HPDE6-E6E7 (cell line): Measurements from ENCODE around the gene PEBP1.
A peak's percentile ranks its signal among the peaks of the same experiment; 100 is the strongest.
"Not testable (repeated sequence)": the region's sequence is repeated elsewhere in the genome, so short reads cannot be mapped to it uniquely, and the experiment has no call there.

Experiments
- DNase-seq: peaks from one replicate; pipeline ENCODE4 v3.0.0; 2011; ENCODE audit warnings: missing footprints; ENCODE audit errors: extremely low spot score

The PEBP1 gene

DNA sequence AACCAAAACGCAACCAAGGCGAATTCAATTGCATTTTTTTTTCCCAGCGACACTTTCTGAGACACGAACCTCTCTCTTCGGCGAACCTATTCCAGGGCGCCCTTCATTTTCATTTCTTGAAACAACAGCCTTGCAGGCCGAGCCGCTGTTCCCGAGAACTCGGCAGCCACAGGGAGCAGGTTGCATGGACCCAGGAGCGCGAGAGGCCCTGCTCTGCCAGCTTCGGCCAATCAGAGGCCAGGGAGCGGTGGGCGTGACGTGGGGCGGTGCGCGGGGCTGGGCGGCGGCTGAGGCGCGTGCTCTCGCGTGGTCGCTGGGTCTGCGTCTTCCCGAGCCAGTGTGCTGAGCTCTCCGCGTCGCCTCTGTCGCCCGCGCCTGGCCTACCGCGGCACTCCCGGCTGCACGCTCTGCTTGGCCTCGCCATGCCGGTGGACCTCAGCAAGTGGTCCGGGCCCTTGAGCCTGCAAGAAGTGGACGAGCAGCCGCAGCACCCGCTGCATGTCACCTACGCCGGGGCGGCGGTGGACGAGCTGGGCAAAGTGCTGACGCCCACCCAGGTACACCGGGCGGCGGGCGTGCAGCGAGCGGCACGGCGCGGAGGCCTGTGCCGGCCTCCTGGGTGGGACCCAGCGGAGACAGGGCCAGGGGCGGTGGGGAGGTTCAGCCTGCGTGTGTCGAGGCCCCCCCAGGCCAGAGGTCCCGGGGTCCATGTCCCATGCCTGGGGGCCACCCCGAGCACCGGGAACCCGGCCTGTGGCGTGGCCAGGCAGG lies at the start of gene PEBP1:
Gene PEBP1, plus strand, starts transcription at position 337 of the 771 bp plus-strand sequence. Its CDS starts 86 bp downstream, at position 423.
- DNase-seq, result peak; percentile 95

DNA sequence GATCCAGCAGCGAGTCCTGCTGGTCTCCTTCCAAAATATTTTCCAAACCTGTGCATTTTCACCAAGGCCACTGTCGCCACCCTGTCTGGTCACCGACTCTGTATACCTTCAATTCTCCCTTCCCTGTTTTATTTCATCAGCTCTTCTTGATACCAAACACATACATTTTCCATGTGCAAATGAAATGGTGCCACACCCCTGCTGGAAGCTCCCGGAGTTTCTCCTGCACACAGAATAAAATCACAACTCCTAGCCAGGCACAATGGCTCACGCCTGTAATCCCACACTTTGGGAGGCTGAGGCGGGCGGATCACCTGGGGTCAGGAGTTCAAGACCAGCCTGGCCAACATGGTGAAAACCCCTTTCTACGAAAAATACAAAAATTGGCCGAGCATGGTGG lies 46.1 kb upstream of the PEBP1 start:
- DNase-seq, result no peak

DNA sequence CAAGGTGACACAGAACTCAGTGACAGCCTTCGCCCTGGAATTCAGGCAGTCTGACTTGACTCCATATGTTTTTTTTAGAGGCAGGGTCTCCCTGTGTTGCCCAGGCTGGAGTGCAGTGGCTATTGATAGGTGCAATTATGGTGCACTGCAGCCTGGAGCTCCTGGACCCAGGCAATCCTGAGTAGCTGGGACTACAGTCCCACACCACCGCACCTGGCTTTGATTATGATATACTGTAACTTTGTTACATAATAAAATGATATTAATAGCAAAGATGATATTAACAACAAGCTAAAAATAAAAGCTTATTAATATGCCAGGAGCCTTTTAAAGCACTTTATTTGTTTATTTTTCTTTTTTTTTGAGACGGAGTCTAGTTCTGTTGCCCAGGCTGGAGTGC lies 41.9 kb upstream of the PEBP1 start:
- no peak for DNase-seq

DNA sequence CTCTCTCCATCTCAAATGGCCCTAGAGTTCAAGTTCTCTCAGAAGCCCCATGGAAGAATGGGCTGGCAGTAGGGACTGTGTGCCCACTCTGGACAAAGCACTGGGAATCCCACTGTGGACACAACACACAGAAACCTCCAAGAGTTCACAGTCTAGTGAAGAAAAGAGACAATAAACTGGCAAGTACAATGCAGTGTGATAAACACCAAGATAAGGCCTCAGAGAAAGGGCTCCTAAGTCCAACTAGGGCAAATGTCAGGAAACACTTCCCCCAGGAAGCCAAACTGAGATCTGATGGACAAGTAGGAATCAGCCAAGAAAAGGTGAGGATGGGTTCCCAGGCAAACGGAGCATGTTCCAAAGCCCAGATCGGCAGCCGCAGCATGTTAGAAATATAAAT lies 37.5 kb upstream of the PEBP1 start:
- no peak for DNase-seq

DNA sequence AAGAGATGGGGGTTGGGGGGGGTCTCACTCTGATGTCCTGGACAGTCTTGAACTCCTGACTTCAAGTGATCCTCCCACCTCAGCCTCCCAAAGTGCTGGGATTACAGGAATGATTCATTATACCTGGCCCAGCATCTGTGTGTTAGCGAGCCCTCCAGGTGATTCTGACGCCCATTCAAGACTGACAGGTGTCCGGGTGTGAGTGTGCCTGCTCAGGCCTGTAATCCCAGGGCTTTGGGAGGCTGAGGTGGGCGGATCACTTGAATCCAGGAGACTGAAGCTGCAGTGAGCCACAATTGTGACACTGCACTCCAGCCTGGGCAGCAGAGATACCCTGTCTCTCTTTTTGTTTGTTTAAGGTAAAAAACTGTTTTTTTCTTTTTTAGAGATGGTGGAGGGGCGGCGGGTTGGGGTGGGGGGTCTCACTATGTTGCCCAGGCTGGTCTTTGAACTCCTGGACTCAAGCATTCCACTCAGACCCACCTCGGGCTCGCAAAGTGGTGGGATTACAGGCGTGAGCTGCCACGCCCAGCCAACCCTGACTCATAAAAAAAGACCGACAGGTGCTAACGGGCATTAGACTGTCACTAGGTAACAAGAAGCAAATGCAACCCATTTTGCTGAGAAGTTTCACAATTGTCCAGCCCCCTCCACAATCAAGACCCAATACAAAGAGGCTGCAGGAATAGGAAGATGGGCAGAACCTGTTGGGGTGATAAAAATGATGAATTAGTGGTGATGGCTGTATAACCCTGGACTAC lies 36.8 kb upstream of the PEBP1 start:
- no peak for DNase-seq

DNA sequence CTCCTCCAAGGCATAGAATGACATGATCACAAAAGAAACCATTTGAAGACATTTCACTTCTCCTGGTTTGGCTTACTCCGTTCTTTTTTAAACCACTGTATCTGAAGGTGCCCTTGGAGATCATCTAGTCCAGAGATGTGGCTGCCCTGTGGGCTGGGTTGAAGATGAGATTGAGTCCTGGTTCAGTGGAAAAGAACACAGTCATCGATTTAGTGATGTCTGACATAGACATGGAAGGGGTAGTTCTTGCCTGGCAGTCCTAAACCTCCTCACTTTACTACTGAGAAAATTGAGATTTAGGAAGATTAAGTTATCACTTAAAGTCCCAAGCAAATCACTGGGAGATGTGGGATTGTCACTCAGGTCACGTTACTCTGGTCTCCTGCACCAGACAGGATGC lies 34.9 kb upstream of the PEBP1 start:
- DNase-seq, result no peak

DNA sequence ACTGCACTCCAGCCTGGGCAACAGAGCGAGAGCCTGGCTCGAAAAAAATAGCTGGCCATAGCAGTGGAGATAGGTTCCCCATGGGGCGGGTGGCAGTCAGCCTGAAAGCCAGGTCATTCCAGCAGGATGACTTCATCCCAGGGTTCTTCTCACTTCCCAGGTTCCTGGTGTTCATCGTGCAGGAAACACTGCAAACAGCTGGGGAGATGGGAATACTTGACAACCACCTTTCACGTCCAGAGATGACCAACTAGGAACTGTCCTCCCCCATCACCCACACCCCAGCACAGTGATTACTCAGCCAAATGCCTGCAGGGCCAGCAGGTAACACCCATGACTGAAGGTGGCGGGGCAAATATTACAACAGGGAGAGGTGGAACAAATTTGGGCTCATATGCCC lies 33.9 kb upstream of the PEBP1 start:
- DNase-seq, result peak; percentile 77

DNA sequence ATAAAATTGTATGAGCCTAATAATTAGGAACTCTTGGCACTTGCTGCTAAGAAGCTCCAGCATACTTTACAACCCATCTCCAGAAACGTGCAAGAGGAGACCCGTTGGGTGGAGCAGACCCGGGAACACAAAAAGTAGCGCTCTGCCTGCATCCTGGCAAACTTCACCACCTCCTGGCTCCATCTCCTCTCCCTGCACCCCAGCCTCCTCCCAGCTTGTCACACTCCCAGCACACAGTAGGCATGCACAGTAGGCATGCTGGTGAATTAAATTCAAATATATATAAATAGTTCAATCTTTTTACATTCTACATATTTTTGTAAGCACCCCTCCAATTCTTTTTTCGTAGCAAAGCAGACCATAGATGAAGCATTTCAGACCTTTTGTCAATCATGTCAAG lies 33.3 kb upstream of the PEBP1 start:
- no peak for DNase-seq

DNA sequence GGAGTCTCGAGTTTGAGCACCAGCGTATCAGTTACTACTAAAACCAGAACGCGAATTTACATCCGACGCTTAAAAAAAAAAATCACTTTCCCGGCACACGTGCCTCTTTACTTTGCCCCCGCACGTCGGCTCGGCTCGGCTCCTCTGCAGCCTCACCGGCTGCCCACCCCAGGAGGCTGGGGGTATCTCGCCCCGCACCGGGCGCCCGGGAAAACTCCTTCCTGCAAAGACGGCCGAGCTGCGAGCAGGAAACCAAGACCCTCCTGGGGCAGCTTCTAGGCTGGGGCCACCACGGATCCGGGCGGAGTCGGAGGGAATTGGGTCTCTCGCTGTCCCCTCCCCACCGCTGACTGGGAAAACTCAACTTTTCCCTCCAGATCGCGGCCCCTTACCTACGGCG lies 32.7 kb upstream of the PEBP1 start:
- DNase-seq, result no peak

DNA sequence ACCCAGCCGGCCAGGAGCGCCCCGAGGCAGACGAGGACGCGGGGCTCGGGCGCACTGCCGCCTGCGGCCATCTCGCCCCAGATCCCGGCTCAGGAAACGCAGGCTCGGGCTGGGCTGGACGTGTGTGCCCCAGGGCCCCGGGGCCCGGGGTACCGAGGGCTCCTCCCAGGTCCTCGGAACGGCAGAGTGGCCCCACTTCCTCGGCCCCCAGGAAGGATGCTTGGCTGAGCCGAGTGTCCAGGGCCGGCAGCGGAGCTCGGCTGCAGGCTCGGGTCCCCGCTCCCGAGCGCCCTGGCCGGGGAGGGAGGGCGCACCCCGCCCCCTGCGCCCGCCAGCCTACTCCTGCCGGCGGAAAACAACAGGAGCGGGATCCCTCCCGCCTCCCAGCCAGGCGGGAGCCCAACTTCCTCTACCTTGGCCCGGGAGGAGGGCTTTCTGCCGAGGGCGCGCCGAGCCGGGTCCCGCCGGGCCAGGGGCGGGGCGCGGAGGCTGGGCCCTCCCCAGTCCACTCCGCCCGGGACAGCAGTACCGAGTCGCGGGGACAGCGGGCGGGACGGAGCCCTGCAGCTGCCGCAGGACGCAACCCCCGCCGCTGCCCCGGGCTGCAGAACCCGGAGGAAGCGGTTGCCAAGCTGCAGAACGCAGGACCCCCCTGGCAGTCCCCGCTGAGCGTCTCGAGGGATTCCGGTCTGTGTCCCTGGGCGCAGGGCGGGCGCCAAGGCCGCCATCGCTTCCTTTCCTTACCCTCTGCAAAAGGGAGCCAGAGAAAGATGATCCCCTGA lies 32.1 kb upstream of the PEBP1 start, which contains the start of gene VSIG10:
Gene VSIG10, minus strand, starts transcription at position 411 of the 782 bp plus-strand sequence. Its CDS starts 340 bp downstream, at position 71.
- peak; percentile 41 for DNase-seq

DNA sequence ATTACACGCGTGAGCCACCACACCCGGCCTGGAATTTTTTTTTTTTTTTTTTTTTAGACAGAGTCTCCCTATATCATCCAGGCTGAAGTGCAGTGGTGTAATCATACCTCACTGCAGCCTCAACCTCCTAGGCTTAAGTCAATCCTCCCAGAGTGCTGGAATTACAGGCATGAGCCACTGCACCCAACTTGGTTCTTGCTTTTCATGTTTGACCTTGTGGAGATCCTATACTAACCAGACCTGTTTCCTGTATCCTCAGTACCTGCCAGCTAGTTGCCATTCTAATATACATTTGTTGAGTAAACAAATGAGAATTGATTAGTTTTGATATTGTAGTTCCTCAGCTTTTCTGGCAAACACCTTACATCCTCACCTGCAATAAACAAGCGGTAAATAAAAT lies 28.9 kb upstream of the PEBP1 start:
- no peak for DNase-seq

DNA sequence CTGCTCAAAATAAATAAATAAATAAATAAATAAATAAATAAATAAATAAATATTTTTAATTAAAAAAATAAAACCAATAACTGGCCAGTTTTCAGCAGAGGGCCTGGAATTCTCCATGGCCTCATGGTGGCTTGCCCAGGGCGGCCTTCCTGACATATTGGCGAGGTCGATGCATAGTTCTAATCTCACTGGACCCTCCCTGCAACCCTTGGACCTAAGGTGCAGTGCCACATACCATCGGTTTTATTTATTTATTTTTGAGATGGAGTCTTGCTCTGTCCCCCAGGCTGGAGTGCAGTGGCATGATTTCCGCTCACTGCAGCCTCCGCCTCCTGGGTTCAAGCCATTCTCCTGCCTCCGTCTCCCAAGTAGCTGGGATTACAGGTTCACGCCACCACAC lies 28.2 kb upstream of the PEBP1 start:
- no peak for DNase-seq

DNA sequence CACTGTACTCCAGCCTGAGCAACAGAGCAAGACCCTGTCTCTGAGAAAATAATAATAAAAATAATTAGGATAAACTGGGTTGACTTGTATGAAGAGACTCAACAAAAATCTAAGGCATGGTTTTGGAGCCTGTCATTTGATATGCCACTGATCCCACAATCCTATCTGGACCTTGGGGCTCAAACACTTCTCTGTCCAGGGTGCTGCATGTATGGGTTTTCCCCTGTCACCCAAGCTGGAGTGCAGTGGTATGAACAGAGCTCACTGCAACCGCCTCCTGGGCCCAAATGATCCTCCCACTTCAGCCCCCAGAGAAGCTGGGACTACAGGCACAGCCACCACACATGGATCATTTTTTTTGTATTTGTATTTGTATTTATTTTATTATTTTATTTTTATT lies 26.8 kb upstream of the PEBP1 start:
- DNase-seq, result no peak

DNA sequence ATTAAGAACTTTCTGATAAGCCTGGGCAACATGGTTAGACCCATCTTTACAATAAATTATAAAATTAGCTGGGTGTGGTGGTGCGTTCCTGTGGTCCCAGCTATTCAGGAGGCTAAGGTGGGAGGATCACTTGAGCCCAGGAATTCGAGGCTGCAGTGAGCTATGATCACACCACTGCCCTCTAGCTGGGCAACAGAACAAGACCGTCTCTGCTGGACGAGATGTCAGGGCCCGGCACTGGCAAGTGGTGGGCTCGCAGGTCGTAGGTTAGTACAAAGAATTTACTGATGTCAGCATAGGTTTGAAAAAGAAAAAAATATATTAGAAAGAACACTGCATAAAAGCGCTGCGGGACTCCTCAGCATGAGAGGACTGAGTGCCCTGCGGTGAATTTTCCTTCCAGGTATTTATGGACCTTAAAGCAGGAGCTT lies 16.5 kb upstream of the PEBP1 start:
- no peak for DNase-seq

DNA sequence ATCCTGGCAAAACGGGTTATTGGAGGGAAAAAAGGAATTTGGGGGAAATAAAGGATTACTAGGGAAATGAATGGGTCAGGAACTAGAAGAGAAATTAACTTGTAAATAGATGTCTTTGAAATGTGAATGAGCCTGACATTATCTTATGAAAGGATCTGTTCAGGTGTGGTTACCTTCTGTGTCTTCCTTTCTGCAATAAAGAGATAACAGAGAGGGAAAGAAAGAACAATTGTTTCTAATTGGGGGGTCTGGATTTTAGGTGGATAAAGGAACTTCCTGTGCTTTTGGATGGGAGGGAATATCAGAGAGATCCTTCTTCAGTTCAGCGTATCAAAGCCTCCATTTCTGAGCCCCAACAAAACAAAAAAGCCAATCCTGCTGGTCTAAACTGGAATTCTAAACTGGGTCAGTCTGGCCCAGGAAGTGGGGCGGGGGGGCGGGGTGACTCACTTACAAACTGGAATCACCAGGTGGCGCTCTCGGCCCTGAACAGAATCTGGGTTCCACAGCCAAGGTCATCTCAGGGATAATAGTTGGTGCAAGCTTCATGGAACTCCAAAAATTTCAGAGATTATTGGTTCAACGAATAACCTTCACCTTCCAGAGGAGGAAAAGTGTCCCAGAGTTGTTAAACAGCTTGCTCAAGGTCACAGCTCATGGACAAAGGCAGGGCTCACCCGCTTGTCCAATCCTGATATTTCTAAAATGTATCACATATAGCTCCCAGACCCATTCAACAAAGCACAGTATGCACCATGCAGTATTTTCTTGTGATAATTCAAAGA lies 15.2 kb upstream of the PEBP1 start:
- DNase-seq, result peak; percentile 88

DNA sequence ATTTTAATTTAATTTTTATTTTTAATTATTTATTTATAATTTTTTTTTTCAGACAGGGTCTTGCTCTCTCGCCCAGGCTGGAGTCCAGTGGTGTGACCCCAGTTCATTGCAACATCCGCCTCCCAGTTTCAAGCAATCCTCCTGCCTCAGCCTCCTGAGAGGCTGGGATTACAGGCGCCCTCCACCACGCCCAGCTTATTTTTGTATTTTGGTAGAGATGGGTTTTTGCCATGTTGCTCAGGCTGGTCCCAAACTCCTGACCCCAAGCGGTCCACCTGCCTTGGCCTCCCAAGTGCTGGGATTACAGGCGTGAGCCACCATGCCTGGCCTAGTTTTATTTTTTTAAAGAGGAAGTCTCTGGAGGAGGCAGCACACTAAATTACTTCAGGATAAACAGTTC lies 13.7 kb upstream of the PEBP1 start:
- no peak for DNase-seq

DNA sequence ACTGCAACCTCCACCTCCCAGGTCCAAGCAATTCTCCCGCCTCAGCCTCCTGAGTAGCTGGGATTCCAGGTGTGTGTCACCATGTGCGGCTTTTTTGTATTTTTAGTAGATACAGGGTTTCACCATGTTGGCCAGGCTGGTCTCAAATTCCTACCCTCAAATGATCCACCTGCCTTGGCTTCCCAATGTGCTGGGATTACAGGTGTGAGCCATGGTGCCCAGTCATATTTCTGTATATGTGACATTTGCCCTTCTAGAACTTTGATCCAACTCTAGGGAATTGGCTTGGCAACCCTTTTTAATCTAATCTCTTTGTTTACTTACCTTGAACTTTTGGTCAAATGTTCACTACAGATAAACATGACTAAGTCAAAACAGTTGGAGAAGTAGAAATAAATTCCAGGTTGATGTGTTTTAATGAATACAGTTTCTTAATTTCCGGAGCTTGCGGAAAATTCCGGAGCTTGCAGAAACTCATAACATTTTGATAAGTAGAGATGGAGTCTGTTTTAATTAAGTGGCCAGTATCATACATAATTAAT lies 11.5 kb upstream of the PEBP1 start:
- no peak for DNase-seq

DNA sequence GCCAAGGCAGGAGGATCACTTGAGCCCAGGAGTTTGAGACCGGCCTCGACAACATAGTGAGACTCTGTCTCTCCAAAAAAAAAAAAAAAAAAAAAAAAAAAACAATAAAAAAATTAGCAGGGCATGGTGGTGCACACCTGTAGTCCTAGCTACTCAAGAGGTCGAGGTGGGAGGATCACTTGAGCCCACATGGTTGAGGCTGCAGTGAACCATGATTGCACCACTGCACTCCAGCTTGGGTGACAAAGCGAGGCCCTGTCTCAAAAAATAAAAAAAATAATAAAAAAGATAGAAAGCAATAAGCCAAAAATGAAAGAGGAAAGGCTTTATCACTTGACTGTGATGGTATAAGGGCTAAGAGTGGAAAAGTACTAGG lies 10.2 kb upstream of the PEBP1 start:
- no peak for DNase-seq

DNA sequence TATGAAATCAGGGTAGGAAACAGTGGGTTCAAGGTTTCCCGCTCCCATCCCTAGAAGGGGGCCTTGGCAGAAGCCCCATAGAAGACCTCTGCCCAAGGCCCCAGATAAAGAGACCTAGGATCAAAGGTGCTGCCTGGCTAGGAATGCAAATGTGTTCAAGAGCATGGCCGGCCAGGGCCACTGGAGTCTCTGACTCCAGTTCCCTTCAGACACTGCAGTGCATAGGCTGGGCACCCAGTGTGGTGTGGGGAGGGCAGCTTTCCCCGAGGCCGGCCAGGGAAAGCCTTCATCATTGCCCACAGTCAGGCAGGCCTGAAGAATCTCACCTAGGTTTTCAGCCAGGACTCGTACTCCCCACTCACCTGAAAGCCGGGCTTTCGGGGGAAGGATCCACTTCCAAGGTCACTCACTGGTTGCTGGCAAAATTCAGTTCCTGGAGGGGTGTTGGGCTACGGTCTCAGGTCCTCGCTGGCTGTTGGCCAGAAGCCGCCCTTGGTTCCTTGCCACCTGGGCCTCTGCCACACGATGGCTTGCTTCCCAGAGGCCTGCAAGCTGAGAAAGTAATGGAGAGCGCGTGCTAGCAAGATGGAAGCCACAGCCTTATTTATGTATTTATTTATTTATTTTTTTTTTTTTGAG lies 9.7 kb upstream of the PEBP1 start:
- no peak for DNase-seq

DNA sequence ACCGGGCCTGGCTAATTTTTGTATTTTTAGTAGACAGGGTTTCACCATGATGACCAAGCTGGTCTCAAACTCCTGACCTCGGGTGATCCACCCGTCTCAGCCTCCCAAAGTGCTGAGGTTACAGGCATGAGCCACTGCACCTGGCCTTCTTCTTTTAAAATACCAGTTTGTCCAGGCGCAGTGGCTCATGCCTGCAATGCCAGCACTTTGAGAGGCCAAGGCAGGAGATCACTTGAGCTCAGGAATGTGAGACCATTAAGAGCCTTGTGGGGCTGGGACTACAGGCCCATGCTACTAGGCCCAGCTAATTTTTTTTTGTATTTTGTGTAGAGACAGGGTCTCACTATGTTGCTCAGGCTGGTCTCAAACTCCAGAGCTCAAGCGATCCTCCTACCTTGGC lies 8.1 kb upstream of the PEBP1 start:
- no peak for DNase-seq

DNA sequence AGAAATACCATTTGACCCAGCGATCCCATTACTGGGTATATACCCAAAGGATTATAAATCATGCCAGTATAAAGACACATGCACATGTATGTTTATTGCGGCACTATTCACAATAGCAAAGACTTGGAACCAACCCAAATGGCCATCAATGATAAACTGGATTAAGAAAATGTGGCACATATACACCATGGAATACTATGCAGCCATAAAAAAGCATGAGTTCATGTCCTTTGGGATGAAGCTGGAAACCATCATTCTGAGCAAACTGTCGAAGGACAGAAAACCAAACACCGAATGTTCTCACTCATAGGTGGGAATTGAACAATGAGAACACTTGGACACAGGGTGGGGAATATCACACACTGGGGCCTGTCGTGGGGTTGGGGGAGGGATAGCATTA lies 6.5 kb upstream of the PEBP1 start:
- not testable (repeated sequence) for DNase-seq
